Astrocyte of the spinal cord (primary cell): ENCODE data around the gene PRXL2B.

Experiments used
- DNase-seq: peaks from one replicate; pipeline ENCODE4 v3.0.0; 2011; ENCODE audit warnings: low read depth, low spot score
- H3K4me3 ChIP-seq: 2 replicates; pipeline ENCODE4 v1.5.1; 2011; ENCODE audit warnings: low read depth, mild to moderate bottlenecking, low read length, moderate library complexity
- CTCF ChIP-seq: IDR thresholded peaks from 2 replicates; pipeline ENCODE4 v1.5.1; 2012; ENCODE audit warnings: low read depth, mild to moderate bottlenecking, low read length, inconsistent platforms
- in situ Hi-C: cut with HindIII; loops from 2 replicates; pipeline ENCODE4 v1.10.0; 2017; ENCODE audit warnings: low sequenced_read_pairs

PRXL2B gene

GRCh38 chr1:2632051-2632430 lies 45.5 kb downstream of the PRXL2B start:
- in situ Hi-C loops: no loop called here
- H3K4me3 ChIP-seq: no peak overlapping the region
- TF ChIP-seq CTCF: no peak
- DNase-seq: no peak

DNA sequence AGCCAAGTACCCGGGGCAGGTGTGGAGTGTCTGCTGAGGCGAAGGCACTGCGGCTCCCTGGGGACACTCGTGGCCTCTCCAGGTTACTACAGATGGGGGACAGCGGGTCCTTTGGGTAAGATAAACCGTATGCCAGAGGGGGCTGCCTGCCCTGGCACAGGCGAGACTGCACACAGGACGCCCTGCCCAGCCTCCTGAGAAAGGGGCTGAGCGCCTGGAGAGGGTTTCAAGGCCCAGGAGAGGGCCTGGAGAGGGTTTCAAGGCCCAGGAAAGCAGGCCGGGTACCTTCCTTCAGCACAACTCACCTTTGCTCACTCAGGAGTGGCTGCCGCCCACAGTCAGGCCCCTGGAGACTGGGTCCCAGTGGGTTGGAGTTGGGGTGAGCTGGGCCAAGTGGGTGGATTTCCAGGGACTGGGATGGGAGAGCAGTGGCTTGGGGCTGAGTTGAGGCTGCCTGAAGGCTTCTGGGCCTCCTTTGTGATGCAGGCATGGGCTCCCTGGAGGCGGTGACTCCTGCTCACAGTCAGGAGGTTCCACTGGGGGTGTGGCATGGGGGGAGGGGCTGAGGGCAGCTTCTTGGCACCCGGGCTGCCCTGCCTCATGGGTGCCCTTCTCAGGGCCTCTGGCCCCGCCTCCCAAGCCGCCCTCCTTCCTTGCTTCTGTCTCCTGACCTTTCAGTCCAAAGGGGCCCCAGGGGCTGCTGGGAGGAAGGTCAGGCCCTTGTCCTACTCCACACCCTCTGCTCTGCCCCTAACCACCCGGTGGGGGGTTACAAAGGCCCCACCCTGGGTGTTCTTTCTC lies 46.2 kb downstream of the PRXL2B start, which contains the start of gene MMEL1:
MMEL1 (minus strand) TSS at position 456 of the 801 bp plus-strand sequence. CDS start 3,532 bp downstream, outside the sequence.
- in situ Hi-C loops: no loop called here
- no peak for TF ChIP-seq CTCF
- DNase-seq: no peak
- H3K4me3 ChIP-seq: no peak within 1 kb of the TSS

- H3K4me3 ChIP-seq: no peak overlapping the region
- no peak for TF ChIP-seq CTCF
- no peak for DNase-seq
- in situ Hi-C loops: no loop called here
Observed at GRCh38 chr1:2633366-2633935, 46.9 kb downstream of the PRXL2B start.

DNA sequence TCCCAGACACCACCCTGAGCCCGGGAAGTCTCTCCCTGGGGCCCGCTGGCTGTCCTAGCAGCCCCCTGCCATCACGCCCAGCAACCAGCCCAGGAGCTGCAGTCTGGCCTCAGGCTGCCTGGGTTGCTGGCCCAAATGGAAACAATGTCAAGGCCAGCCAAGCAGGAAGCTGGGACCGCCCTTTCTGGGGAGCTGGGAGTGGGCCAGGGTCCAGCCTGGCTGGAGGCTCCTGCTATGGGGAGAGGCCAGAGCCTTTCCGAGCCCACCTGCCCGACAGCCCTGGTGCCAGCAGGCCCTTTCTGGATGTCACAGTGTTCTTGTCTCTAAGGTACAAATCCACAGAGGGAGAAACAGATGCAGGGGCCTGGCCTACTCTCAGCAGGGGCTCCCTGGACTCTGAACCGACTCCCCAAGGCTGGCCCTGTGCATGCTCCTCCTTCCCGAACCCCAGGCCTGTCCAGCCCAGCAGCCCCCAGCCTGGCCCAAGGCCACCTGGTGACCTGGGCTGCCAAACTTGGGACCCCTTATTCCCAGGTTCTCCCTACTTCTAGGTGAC lies 47.4 kb downstream of the PRXL2B start:
- TF ChIP-seq CTCF: no peak
- in situ Hi-C loops: no loop called here
- H3K4me3 ChIP-seq: no peak overlapping the region
- DNase-seq: no peak

GRCh38 chr1:2635361-2636010 lies 48.9 kb downstream of the PRXL2B start:
- no peak overlapping the region for H3K4me3 ChIP-seq
- no peak for TF ChIP-seq CTCF
- no peak for DNase-seq
- in situ Hi-C loops: no loop called here

DNA sequence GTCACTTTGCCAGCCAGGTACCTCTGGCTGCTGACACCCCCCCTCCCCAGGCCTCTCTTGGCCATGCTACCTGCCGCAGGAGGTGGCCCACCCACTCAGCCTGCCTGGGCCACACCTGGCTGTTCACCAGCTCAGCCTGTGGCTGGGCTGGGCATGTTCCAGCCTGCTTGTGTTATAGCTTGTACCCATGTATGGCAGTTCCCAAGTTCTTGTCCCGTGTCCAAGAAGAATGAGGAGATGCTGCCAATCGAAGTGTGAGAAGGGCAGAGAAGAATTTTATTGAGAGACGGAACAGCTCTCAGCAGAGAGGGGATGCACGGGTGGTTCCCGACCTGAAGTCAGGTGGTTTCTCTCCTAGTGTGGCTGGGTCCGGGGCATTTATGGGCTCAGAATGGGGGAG lies 50.2 kb downstream of the PRXL2B start:
- H3K4me3 ChIP-seq: no peak overlapping the region
- DNase-seq: no peak
- in situ Hi-C loops: no loop called here
- TF ChIP-seq CTCF: no peak
